ENCODE data around the gene TNPO2. TPM values are rescaled to one million over a fixed set of nuclear protein-coding genes. Genes with fewer than 3 reads are reported as not detected.

The TNPO2 gene
- total RNA-seq, 1 donor from 2014 or later, result 76.3 TPM

GRCh38 chr19:12667731-12668302 is 55.9 kb downstream of the TNPO2 start:
- H3K9ac ChIP-seq (ENCODE audit: low read length), result peak overlapping the region; percentile 88
- peaks cover 55% of the 10 kb centered on the region for H3K79me2 ChIP-seq (ENCODE audit: insufficient read depth, low read length)
- peaks cover 19% of the 10 kb centered on the region for H4K20me1 ChIP-seq (ENCODE audit: insufficient read depth, low read length)
- peaks cover 21% of the 10 kb centered on the region for H3K4me1 ChIP-seq (ENCODE audit: insufficient read depth, low read length)
- Mint-ChIP-seq H3K4me3 (ENCODE audit: unreplicated experiment) (peak overlapping the region; percentile 98), H3K27ac (ENCODE audit: unreplicated experiment) (no peak overlapping the region), H3K36me3 (ENCODE audit: low read depth, unreplicated experiment) (peaks cover 9% of the 10 kb centered on the region), H3K9me3 (ENCODE audit: unreplicated experiment) (no peaks in the 10 kb centered on the region), H3K27me3 (ENCODE audit: low read depth, unreplicated experiment) (no peaks in the 10 kb centered on the region), H3K4me1 (ENCODE audit: low read depth, unreplicated experiment) (peaks cover 25% of the 10 kb centered on the region)
- FAIRE-seq (no peak), DNase-seq (ENCODE audit: low read depth) (no peak)
- H3K4me2 ChIP-seq (ENCODE audit: low read length), result peak overlapping the region; percentile 95
- no peak for TF ChIP-seq EZH2 (IDR thresholded peaks at IDR 0.05; ENCODE audit: insufficient read depth, low read length)
- TF ChIP-seq, protein P1, sequence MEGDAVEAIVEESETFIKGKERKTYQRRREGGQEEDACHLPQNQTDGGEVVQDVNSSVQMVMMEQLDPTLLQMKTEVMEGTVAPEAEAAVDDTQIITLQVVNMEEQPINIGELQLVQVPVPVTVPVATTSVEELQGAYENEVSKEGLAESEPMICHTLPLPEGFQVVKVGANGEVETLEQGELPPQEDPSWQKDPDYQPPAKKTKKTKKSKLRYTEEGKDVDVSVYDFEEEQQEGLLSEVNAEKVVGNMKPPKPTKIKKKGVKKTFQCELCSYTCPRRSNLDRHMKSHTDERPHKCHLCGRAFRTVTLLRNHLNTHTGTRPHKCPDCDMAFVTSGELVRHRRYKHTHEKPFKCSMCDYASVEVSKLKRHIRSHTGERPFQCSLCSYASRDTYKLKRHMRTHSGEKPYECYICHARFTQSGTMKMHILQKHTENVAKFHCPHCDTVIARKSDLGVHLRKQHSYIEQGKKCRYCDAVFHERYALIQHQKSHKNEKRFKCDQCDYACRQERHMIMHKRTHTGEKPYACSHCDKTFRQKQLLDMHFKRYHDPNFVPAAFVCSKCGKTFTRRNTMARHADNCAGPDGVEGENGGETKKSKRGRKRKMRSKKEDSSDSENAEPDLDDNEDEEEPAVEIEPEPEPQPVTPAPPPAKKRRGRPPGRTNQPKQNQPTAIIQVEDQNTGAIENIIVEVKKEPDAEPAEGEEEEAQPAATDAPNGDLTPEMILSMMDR (IDR thresholded peaks at IDR 0.05; ENCODE audit: insufficient read depth, low read depth, low read length), result no peak
- no peaks in the 10 kb centered on the region for H3K27me3 ChIP-seq (ENCODE audit: insufficient read depth, low read length)
- no peak overlapping the region for H3K27ac ChIP-seq (ENCODE audit: low read depth, low read length)
- no peak overlapping the region for H2AFZ ChIP-seq (ENCODE audit: low read depth, low read length)
- peaks cover 3% of the 10 kb centered on the region for H3K36me3 ChIP-seq (ENCODE audit: insufficient read depth, low read length)
- no peak overlapping the region for H3K4me3 ChIP-seq (ENCODE audit: insufficient read depth, low read depth, low read length)
- H3K9me3 ChIP-seq (ENCODE audit: insufficient read depth, low read depth, low read length), result no peaks in the 10 kb centered on the region

DNA sequence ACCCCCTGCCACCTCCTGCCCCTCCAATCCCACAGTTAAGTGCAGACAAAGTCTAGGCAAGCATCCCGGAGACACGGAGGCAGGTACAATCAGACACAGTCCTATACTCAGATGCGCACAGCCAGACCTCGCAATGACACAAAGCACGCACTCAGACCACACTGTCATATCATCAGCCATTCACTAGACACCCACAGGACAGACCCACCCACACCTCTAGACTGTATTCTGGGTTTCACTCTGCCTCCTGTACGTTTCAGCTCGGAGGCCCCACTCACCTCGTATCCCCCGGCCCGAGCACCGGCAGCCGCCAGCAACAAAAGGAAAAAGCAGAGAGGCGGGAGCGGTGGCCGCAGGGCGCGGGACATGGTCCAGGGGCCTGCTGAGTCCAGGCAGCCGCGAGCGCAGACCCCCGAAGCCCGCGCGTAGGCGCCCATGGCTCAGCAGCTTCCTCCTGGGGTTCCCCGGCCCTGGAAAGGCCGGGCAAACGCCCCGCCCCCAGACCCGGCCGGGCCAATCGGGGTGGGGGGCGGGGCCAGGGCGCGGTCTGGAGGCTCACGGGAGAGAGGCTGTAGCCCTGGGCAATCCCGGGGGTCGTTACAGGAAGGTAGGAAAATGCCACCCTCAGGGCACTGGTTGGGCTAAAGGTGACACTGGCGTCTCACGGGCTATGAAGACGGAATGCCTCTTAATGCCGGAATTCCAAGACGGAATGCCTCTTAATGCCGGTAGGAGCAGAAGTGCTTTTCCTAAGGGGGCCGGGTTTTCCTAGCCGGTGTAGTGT is 57.3 kb downstream of the TNPO2 start, which contains the start of the genes MAN2B1 and WDR83:
MAN2B1 (minus strand) TSS at position 478 of the 784 bp plus-strand sequence; CDS start at position 437, 41 bp downstream.
WDR83 (plus strand) TSS at position 543 of the 784 bp plus-strand sequence. CDS start 2,984 bp downstream, outside the sequence.
- H2AFZ ChIP-seq (ENCODE audit: low read depth, low read length), result peak within 1 kb of the TSS; percentile 78
- peaks cover 2% of the 10 kb centered on the region for H3K36me3 ChIP-seq (ENCODE audit: insufficient read depth, low read length)
- H3K27ac ChIP-seq (ENCODE audit: low read depth, low read length), result peak within 1 kb of the TSS; percentile 34
- peak within 1 kb of the TSS; percentile 95 for H3K4me2 ChIP-seq (ENCODE audit: low read length)
- peaks cover 21% of the 10 kb centered on the region for H3K4me1 ChIP-seq (ENCODE audit: insufficient read depth, low read length)
- H3K9ac ChIP-seq (ENCODE audit: low read length), result peak within 1 kb of the TSS; percentile 91
- H3K27me3 ChIP-seq (ENCODE audit: insufficient read depth, low read length), result no peaks in the 10 kb centered on the region
- peak within 1 kb of the TSS; percentile 84 for H3K27ac Mint-ChIP-seq (ENCODE audit: unreplicated experiment)
- H3K9me3 Mint-ChIP-seq (ENCODE audit: unreplicated experiment), result no peaks in the 10 kb centered on the region
- peaks cover 55% of the 10 kb centered on the region for H3K79me2 ChIP-seq (ENCODE audit: insufficient read depth, low read length)
- peak within 1 kb of the TSS; percentile 98 for H3K4me3 Mint-ChIP-seq (ENCODE audit: unreplicated experiment)
- DNase-seq (ENCODE audit: low read depth), result peak; percentile 26
- no peaks in the 10 kb centered on the region for H3K9me3 ChIP-seq (ENCODE audit: insufficient read depth, low read depth, low read length)
- H3K4me1 Mint-ChIP-seq (ENCODE audit: low read depth, unreplicated experiment), result peaks cover 23% of the 10 kb centered on the region
- H3K36me3 Mint-ChIP-seq (ENCODE audit: low read depth, unreplicated experiment), result peaks cover 3% of the 10 kb centered on the region
- H3K4me3 ChIP-seq (ENCODE audit: insufficient read depth, low read depth, low read length), result peak within 1 kb of the TSS; percentile 95
- FAIRE-seq, result no peak
- TF ChIP-seq, protein P1 (IDR thresholded peaks at IDR 0.05; ENCODE audit: insufficient read depth, low read depth, low read length), result no peak
- TF ChIP-seq EZH2 (IDR thresholded peaks at IDR 0.05; ENCODE audit: insufficient read depth, low read length), result no peak
- H4K20me1 ChIP-seq (ENCODE audit: insufficient read depth, low read length), result peaks cover 14% of the 10 kb centered on the region
- no peaks in the 10 kb centered on the region for H3K27me3 Mint-ChIP-seq (ENCODE audit: low read depth, unreplicated experiment)

Measured in astrocyte (in vitro differentiated cells and primary cell).